ENCODE data around the gene SEC31B. TPM values are rescaled to one million over a fixed set of nuclear protein-coding genes. Genes with fewer than 3 reads are reported as not detected.

The SEC31B gene
- polyA plus RNA-seq, 3 donors from 2014 or later, result 0.18 to 0.57 TPM; not detected in 1

Other genes starting within 250 kb of the SEC31B start
- gene BLOC1S2, start 233.2 kb downstream of the SEC31B start, polyA plus RNA-seq, result 10 to 100 TPM; 67.3 to 79.8 (median 79.8) TPM
- gene PKD2L1, start 189.6 kb downstream of the SEC31B start, polyA plus RNA-seq, result not detected
- gene SCD, start 172.6 kb downstream of the SEC31B start, polyA plus RNA-seq, result 1 to 10 TPM; 3.8 to 5.5 (median 4.5) TPM
- gene WNT8B, start 56.9 kb downstream of the SEC31B start, polyA plus RNA-seq, result not detected
- 100 to 1,000 TPM; 419 to 713 (median 668) TPM for gene NDUFB8, start 10.0 kb upstream of the SEC31B start, polyA plus RNA-seq
- gene HIF1AN, start 16.1 kb upstream of the SEC31B start, polyA plus RNA-seq, result 10 to 100 TPM; 26.0 to 41.2 (median 33.3) TPM
- not detected for gene PAX2, start 225.7 kb upstream of the SEC31B start, polyA plus RNA-seq